Progenitor cell of endocrine pancreas (in vitro differentiated cells): ENCODE results near the gene DDR2. TPM values are rescaled to one million over a fixed set of nuclear protein-coding genes. Genes with fewer than 3 reads are reported as not detected.

ENCODE experiments used
- DNase-seq: peaks from one replicate; pipeline ENCODE4 v3.0.0; 2021; ENCODE audit warnings: low spot score; ENCODE audit not compliant: unreplicated experiment
- H3K27ac Mint-ChIP-seq: 2 replicates; pipeline ENCODE4 v1.8.0; 2021; ENCODE audit warnings: mild to moderate bottlenecking, moderate library complexity, mixed read lengths
- H3K27me3 Mint-ChIP-seq: 2 replicates; pipeline ENCODE4 v1.8.0; 2021; ENCODE audit warnings: mixed read lengths
- H3K36me3 Mint-ChIP-seq: 2 replicates; pipeline ENCODE4 v1.8.0; 2022; ENCODE audit warnings: mixed read lengths; ENCODE audit not compliant: insufficient read depth
- H3K4me1 Mint-ChIP-seq: 2 replicates; pipeline ENCODE4 v1.8.0; 2021; ENCODE audit warnings: low read depth, mixed read lengths
- H3K4me3 Mint-ChIP-seq: 2 replicates; pipeline ENCODE4 v1.8.0; 2021; ENCODE audit warnings: low read depth, mild to moderate bottlenecking, moderate library complexity, mixed read lengths
- H3K9me3 Mint-ChIP-seq: 2 replicates; pipeline ENCODE4 v1.8.0; 2021; ENCODE audit warnings: low read depth, mixed read lengths
- total RNA-seq: library from RNA; stranded (reverse); gene quantifications from 2 replicates; pipeline ENCODE4 v1.2.1, GENCODE V29; 2021
- TF ChIP-seq, protein P1 (sequence below): fragments of 200-600 bp; sonication (generic); IDR thresholded peaks from one replicate; pipeline ENCODE4 v1.5.0; 2021; ENCODE audit warnings: antibody characterized with exemption, mild to moderate bottlenecking; ENCODE audit not compliant: unreplicated experiment

Gene DDR2
- total RNA-seq, 1 donor from 2014 or later: 1.7 TPM

- H3K4me1 Mint-ChIP-seq: peaks cover 5% of the 10 kb centered on the region
- no peaks in the 10 kb centered on the region for H3K9me3 Mint-ChIP-seq
- H3K36me3 Mint-ChIP-seq: no peaks in the 10 kb centered on the region
- H3K4me3 Mint-ChIP-seq: peak overlapping the region; percentile 75
- TF ChIP-seq, protein P1, sequence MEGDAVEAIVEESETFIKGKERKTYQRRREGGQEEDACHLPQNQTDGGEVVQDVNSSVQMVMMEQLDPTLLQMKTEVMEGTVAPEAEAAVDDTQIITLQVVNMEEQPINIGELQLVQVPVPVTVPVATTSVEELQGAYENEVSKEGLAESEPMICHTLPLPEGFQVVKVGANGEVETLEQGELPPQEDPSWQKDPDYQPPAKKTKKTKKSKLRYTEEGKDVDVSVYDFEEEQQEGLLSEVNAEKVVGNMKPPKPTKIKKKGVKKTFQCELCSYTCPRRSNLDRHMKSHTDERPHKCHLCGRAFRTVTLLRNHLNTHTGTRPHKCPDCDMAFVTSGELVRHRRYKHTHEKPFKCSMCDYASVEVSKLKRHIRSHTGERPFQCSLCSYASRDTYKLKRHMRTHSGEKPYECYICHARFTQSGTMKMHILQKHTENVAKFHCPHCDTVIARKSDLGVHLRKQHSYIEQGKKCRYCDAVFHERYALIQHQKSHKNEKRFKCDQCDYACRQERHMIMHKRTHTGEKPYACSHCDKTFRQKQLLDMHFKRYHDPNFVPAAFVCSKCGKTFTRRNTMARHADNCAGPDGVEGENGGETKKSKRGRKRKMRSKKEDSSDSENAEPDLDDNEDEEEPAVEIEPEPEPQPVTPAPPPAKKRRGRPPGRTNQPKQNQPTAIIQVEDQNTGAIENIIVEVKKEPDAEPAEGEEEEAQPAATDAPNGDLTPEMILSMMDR: no peak
- peaks cover 29% of the 10 kb centered on the region for H3K27me3 Mint-ChIP-seq
- DNase-seq: peak; percentile 11
- no peak overlapping the region for H3K27ac Mint-ChIP-seq
Observed at GRCh38 chr1:162822391-162823200, 190.3 kb downstream of the DDR2 start.

DNA sequence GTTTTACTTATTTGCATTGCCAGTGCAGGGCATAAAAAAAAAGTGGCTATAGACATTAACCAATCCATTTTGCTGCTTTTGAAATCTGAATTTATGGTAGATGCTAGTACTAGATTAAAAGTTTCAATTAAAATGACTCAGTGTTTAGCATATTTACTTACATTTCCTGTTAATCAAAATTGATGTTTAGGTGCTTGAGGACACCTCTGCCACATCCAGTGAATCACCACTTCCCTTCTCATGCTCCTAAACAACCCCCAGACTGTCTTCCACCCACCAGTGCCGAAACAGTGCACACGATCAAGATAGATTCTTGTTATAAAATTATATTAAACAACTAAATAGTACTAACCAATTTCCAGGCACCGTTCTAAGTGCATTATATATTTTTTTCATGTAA is 191.0 kb downstream of the DDR2 start:
- H3K4me1 Mint-ChIP-seq: peaks cover 5% of the 10 kb centered on the region
- H3K36me3 Mint-ChIP-seq: no peaks in the 10 kb centered on the region
- H3K27ac Mint-ChIP-seq: no peak overlapping the region
- DNase-seq: no peak
- H3K9me3 Mint-ChIP-seq: no peaks in the 10 kb centered on the region
- H3K4me3 Mint-ChIP-seq: no peak overlapping the region
- TF ChIP-seq, protein P1: no peak
- peaks cover 29% of the 10 kb centered on the region for H3K27me3 Mint-ChIP-seq

GRCh38 chr1:162823771-162824525 is 191.7 kb downstream of the DDR2 start:
- Mint-ChIP-seq H3K9me3 (no peaks in the 10 kb centered on the region), H3K27me3 (peaks cover 29% of the 10 kb centered on the region), H3K4me1 (peaks cover 5% of the 10 kb centered on the region), H3K4me3 (no peak overlapping the region), H3K36me3 (no peaks in the 10 kb centered on the region), H3K27ac (no peak overlapping the region)
- TF ChIP-seq, protein P1: no peak
- no peak for DNase-seq

- Mint-ChIP-seq H3K4me3 (no peak overlapping the region), H3K27ac (no peak overlapping the region), H3K9me3 (no peaks in the 10 kb centered on the region), H3K36me3 (no peaks in the 10 kb centered on the region), H3K27me3 (peaks cover under 1% of the 10 kb centered on the region), H3K4me1 (no peaks in the 10 kb centered on the region)
- TF ChIP-seq, protein P1: no peak
- no peak for DNase-seq
Observed at GRCh38 chr1:162829268-162829667, 197.0 kb downstream of the DDR2 start.

- H3K9me3 Mint-ChIP-seq: no peaks in the 10 kb centered on the region
- peaks cover 2% of the 10 kb centered on the region for H3K27me3 Mint-ChIP-seq
- no peak for DNase-seq
- TF ChIP-seq, protein P1: no peak
- no peaks in the 10 kb centered on the region for H3K4me1 Mint-ChIP-seq
- no peaks in the 10 kb centered on the region for H3K36me3 Mint-ChIP-seq
- no peak overlapping the region for H3K4me3 Mint-ChIP-seq
- H3K27ac Mint-ChIP-seq: no peak overlapping the region
Observed at GRCh38 chr1:162832470-162832869, 200.2 kb downstream of the DDR2 start.
